Measurements from ENCODE around the gene RAB11FIP5.
"Not testable (repeated sequence)": the region's sequence is repeated elsewhere in the genome, so short reads cannot be mapped to it uniquely, and the experiment has no call there.

RAB11FIP5 gene

DNA sequence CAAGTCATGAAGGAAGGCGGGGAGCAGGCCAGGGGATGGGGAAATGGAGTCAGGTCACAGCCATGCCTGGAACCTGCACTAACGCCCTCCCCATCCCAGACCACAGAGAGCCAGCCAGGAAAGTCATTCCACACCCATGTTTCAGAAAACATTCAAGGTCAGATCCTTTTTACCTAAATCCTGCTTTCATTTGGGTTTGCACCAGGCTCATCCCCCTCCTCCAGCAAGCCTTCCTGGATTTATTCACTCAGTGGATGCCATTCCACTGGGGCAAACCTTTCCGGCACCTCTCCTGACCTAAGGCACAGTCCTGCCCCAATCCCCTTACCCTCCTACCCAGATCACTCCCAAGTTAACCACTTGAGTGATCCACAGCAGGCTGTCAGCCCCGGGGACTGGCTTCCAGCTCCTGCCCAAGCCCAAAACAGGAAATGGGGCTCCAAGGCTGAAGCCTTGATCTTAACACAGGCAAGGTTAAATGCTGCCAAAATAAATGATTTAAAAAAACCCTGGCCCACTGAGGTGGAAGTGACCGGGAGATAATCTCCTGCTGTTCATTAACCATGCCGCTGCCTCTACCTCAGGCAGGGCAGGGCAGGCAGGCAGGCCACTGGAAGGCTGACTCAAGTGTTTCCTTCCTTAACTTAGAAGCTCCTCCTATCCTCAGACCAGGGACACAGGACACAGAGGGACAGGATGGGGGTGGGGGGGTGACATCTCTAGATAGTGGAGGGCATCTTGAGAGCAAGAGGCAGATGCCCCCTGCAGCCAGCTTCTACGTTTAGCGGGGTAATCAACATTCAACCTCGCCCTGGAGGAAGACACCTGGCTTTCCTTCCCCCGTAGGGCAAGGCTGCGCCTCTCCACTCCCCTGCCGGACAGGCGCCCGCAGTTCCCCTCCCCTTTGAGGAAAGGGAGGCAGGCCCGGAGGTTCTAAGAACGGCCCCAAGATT lies 1.4 kb downstream of the RAB11FIP5 start:
- DNase-seq = no peak

DNA sequence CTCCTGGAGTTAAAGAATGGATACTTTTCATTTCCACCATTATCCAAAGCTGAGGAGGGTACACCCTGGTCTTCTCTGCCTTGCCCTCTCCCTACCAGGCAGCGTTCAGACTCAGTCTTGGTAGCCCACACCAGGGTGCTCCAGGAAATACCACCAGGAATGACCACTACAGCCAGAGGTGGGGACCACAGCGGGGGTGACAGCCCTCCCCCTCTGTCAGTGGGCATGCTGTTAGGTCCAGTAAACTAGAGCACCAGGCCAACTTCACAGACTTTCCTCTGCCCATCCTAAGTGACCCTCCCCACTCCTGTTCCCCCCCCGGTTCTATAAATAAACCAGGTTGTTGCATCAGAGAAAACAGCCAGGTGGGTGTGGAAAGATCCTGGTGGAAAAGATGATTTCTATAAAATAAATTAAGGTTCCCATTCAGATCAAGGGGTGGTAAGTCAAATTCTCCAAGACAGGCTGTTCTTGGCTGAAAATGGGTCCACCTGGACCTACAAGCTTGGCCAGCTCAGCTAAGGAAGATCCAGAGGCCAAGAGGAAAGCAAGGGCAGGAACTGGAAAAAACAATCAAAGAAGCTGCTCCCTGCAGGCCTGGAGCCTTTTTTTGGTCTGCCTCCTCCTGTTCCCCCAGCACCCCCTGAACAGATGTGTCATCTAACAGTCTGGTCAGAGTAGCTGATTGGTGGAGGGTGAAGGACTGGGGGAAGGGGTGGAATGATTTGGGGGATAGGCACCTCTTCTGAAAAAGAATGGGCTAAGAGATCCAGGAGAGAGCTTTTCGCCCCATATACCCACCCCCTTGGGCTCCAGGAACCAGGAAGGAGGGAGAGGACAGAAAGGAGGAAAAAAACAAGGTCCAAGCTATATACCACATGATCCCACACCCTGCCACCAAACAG lies 2.3 kb downstream of the RAB11FIP5 start:
- no peak for DNase-seq

- no peak for DNase-seq
Observed at GRCh38 chr2:73109431-73110167, 3.1 kb downstream of the RAB11FIP5 start.

GRCh38 chr2:73107211-73107926 lies 5.4 kb downstream of the RAB11FIP5 start:
- no peak for DNase-seq

DNA sequence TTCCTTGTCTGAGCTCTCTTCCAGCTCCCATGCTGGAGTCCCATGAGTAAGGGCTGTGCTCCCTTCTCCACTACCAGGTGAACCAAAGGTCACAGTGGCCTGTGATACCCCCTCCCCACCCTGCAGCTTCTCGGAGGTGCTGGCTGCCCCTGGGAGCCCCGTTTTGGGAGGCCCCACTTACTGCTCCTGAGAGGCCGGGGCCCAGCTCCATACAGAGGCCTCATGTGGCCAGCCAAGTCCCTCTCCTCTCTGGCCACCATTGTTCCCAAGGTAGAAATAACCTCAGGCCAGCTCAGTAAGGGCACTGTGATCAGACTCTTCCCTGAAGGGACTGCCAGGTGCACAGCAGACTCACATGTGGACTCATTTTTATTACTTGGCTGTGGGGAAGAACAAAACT lies 6.0 kb downstream of the RAB11FIP5 start:
- no peak for DNase-seq

GRCh38 chr2:73105511-73105971 lies 7.2 kb downstream of the RAB11FIP5 start:
- no peak for DNase-seq

- no peak for DNase-seq
Observed at GRCh38 chr2:73104933-73105332, 7.8 kb downstream of the RAB11FIP5 start.

DNA sequence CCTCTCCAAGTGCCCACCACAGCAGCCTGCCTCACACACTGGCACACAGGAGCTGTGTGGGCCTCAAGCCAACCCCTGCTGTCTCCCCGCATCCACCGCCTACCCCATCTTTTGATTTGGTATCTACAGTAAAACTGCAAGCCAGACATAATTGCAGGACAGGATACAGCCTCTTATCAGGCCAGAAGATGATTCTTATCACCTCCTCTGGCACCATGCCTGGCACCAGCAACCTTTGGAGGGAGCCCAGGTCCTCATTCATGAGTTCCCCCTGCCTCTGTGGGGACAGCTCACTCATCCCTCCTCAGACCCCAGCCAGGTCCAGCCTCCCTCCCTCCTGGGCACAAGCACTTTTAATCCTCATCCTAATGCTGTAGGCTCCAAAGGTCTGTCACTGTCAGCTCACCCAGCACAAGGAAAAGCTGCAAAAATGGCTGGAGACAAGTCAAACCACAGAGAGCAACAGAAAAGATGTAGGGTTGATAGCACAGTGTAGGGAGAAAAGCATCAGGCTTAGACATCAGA lies 9.7 kb downstream of the RAB11FIP5 start:
- DNase-seq = no peak

DNA sequence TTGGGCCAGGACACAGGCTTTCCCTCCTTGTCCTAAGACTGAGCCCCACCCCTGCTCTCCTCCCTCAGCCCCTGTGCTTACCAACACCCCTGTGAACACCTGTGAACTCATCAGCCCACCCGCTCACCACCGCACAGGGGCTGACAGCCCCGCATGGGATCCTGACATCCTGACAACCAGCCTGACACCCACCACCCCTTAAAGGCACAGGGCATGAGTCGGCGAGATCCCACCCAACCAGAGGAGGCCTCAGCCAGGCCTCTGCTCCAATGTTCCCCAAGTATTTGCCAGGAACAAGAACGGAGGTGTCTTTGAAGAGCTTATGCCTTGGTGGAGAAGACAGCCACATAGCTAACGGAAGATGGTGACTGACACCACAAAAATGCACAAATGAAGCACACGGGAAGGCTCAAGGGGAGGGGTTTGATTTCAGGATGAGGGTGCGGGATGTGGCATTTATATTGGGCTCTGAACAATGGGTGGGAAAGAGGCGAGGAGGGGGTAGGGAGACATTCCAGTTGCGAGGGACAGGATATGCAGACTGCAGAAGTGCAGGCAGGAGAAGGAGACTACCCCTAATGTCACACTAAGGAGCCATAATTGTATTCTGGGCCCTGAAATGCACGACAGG lies 11.0 kb downstream of the RAB11FIP5 start:
- DNase-seq = no peak

DNA sequence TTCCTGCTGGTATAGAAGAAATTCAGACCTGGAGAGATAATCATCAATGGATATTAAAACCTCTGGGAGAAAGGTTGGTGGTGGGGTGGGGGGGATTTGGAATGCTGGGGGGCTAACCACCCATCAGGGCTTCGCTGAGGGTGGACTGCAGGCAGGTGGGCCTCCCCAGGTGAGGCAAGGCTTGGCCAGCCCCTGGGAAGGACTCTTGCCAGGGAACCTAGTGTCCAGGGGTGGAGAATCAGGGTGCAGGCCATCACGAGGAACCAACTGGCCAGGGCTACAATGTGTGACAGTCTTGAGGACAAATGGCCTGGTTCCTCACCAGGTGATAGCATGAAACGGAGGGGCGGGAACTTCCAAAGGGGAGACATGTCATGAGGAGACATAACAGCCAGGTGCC lies 11.8 kb downstream of the RAB11FIP5 start:
- DNase-seq = no peak

- DNase-seq = no peak
Observed at GRCh38 chr2:73099486-73099885, 13.3 kb downstream of the RAB11FIP5 start.

GRCh38 chr2:73095910-73096309 lies 16.8 kb downstream of the RAB11FIP5 start:
- no peak for DNase-seq

- not testable (repeated sequence) for DNase-seq
Observed at GRCh38 chr2:73093601-73094218, 19.0 kb downstream of the RAB11FIP5 start.

GRCh38 chr2:73092146-73092783 lies 20.5 kb downstream of the RAB11FIP5 start:
- no peak for DNase-seq

DNA sequence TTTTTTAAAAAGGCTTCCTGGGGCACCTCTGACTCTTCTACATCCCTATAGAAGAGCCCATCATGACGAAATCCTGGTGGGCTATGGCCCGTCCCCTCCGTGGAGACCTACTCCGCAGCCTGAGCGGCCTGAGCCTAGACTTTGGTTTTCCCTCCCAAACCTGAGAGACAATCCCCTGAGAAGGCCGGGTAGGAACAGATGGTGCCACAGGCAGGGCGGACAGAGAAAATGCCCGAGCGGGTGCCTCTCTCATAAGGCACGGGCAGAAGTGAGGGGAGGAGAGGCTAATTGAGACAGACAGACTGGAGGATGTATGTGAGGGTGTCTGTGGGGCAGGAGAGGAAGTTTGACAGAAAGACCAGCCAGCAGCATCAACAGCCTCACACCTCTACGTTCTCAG lies 21.1 kb downstream of the RAB11FIP5 start:
- DNase-seq = no peak

- no peak for DNase-seq
Observed at GRCh38 chr2:73091164-73091563, 21.6 kb downstream of the RAB11FIP5 start.

- no peak for DNase-seq
Observed at GRCh38 chr2:73089270-73090030, 23.3 kb downstream of the RAB11FIP5 start.

- no peak for DNase-seq
Observed at GRCh38 chr2:73088703-73089102, 24.0 kb downstream of the RAB11FIP5 start.

GRCh38 chr2:73088211-73088610 lies 24.5 kb downstream of the RAB11FIP5 start:
- DNase-seq = no peak

GRCh38 chr2:73087311-73087710 lies 25.4 kb downstream of the RAB11FIP5 start:
- no peak for DNase-seq

All from NCI-H1436 (cell line).